Lung (tissue), 12 donors: ENCODE data around the gene IDE. TPM values are rescaled to one million over a fixed set of nuclear protein-coding genes. Genes with fewer than 3 reads are reported as not detected.
"Not testable (repeated sequence)": the region's sequence is repeated elsewhere in the genome, so short reads cannot be mapped to it uniquely, and the experiment has no call there.

ENCODE experiments used
- ATAC-seq: fragments of 200-7000 bp; cut with Tn5 transposase; one replicate; pipeline ENCODE4 v1.9.1; 2020; ENCODE audit warnings: moderate number of reproducible peaks; ENCODE audit not compliant: insufficient read depth, low FRiP score
- DNase-seq, 3 donors: peaks; one replicate each; pipeline ENCODE4 v3.0.0-alpha.2; 2013 to 2017
- H3K27ac ChIP-seq, 2 donors: one replicate each; pipeline ENCODE4 v1.5.1; 2013; ENCODE audit warnings: mild to moderate bottlenecking in 2 of 2, moderate library complexity in 2 of 2, control low read depth in 1 of 2, inconsistent platforms in 1 of 2, low read depth in 1 of 2, low read length in 1 of 2
- H3K27me3 ChIP-seq, 3 donors: one replicate each; pipeline ENCODE4 v1.5.1; 2013; ENCODE audit warnings: low read length in 2 of 3; ENCODE audit not compliant: control insufficient read depth in 3 of 3, insufficient read depth in 3 of 3
- H3K36me3 ChIP-seq, 4 donors: one replicate each; pipeline ENCODE4 v1.5.1; 2013; ENCODE audit warnings: low read length in 4 of 4, mild to moderate bottlenecking in 1 of 4, moderate library complexity in 1 of 4; ENCODE audit not compliant: control insufficient read depth in 4 of 4, insufficient read depth in 4 of 4
- H3K4me1 ChIP-seq, 5 donors: one replicate each; pipeline ENCODE4 v1.5.1; 2013; ENCODE audit warnings: low read length in 5 of 5, mild to moderate bottlenecking in 2 of 5, moderate library complexity in 1 of 5; ENCODE audit not compliant: control insufficient read depth in 5 of 5, insufficient read depth in 5 of 5
- H3K4me3 ChIP-seq: one replicate; pipeline ENCODE4 v1.5.1; 2013; ENCODE audit warnings: mild to moderate bottlenecking, control low read depth, moderate library complexity
- H3K9ac ChIP-seq, 2 donors: one replicate each; pipeline ENCODE4 v1.5.1; 2013; ENCODE audit warnings: low read length in 2 of 2, control low read depth in 1 of 2; ENCODE audit not compliant: insufficient read depth in 1 of 2
- H3K9me3 ChIP-seq, 4 donors: one replicate each; pipeline ENCODE4 v1.5.1; 2013; ENCODE audit warnings: low read length in 3 of 4, mild to moderate bottlenecking in 1 of 4, moderate library complexity in 1 of 4; ENCODE audit not compliant: control insufficient read depth in 4 of 4, insufficient read depth in 3 of 4
- CTCF ChIP-seq: IDR thresholded peaks from 2 replicates; pipeline ENCODE4 v1.5.1; 2012; ENCODE audit warnings: mild to moderate bottlenecking; ENCODE audit errors: control extremely low read depth, extremely low read depth
- WGBS, 2 donors: extraction: QIAGEN DNeasy Blood & Tissue Kit; methylation state at CpG; one replicate each; pipeline ENCODE4 v1.1.7; 2013; 5-methylcytosine and 5-hydroxymethylcytosine counted together
- polyA plus RNA-seq, 2 donors: library from polyadenylated mRNA; stranded (reverse); fragments of 200-250 nt; gene quantifications; one replicate each; pipeline ENCODE4 v1.2.1, GENCODE V29; 2013
- total RNA-seq, 2 donors: library from RNA; depleted of rRNA in 1 of 2; stranded (reverse); fragments of >200 nt in 1 of 2; gene quantifications; one replicate each; pipeline ENCODE4 v1.2.1, GENCODE V29; 2014 to 2021
- donor health status: control.
- donor health status: control.
- donor health status: Bipolar disorder and iron deficiency.
- donor health status: healthy.
- donor health status: DM: yes; HTN: yes; CAD: no.

The IDE gene
- total and polyA plus RNA-seq, 4 donors = 9.1 to 39.2 (median 21.0) TPM

- peak; percentile 61 to 67 (median 67) for DNase-seq
- peak; percentile 1 for ATAC-seq
- WGBS, 2 donors = 42 to 53% methylated on average over 19 of the region's 19 CpGs
Measured at GRCh38 chr10:92590623-92591549, 17.0 kb upstream of the IDE start.

GRCh38 chr10:92582347-92582746, 8.5 kb upstream of the IDE start:
- 94 to 95% methylated on average over 6 of the region's 6 CpGs for WGBS, 2 donors
- not testable (repeated sequence) for H3K27me3 ChIP-seq, H3K9me3 ChIP-seq, H3K4me1 ChIP-seq, DNase-seq, H3K9ac ChIP-seq, H3K36me3 ChIP-seq, ATAC-seq, H3K27ac ChIP-seq, H3K4me3 ChIP-seq

More at GRCh38 chr10:92590623-92591549, 17.0 kb upstream of the IDE start:
- TF ChIP-seq CTCF = no peak
- no peaks in the 10 kb centered on the region for H3K36me3 ChIP-seq
- no peak overlapping the region for H3K4me3 ChIP-seq
- H3K4me1 ChIP-seq = peaks cover 0 to 27% (median 2%) of the 10 kb centered on the region in 5 donors
- H3K27me3 ChIP-seq = no peaks in the 10 kb centered on the region
- no peaks in the 10 kb centered on the region for H3K9me3 ChIP-seq
- peak overlapping the region; percentile 67 to 92 for H3K9ac ChIP-seq
- peak overlapping the region; percentile 87 to 90 for H3K27ac ChIP-seq

- ATAC-seq = no peak
- H3K4me3 ChIP-seq = no peak overlapping the region
Measured at GRCh38 chr10:92575961-92576360, 2.1 kb upstream of the IDE start.

More at GRCh38 chr10:92575961-92576360, 2.1 kb upstream of the IDE start:
- no peak overlapping the region for H3K27ac ChIP-seq
- peaks cover 3 to 12% (median 9%) of the 10 kb centered on the region in 5 donors for H3K4me1 ChIP-seq
- no peak overlapping the region for H3K9ac ChIP-seq
- no peaks in the 10 kb centered on the region for H3K27me3 ChIP-seq
- peaks cover 0 to 3% (median 0%) of the 10 kb centered on the region in 4 donors for H3K36me3 ChIP-seq
- DNase-seq = no peak
- H3K9me3 ChIP-seq = no peaks in the 10 kb centered on the region
- no peak for TF ChIP-seq CTCF
